Parathyroid adenoma (tissue), 2 donors: ENCODE results near the gene CORO6.

Source experiments
- H2AFZ ChIP-seq: fragments of 300-600 bp; sonication (generic); one replicate; pipeline ENCODE4 v1.7.0; 2017; ENCODE audit warnings: antibody characterized with exemption, mild to moderate bottlenecking
- H3K27ac ChIP-seq: fragments of 300-600 bp; sonication (generic); one replicate; pipeline ENCODE4 v1.7.0; 2017
- H3K27me3 ChIP-seq: fragments of 300-600 bp; sonication (generic); one replicate; pipeline ENCODE4 v1.7.0; 2017; ENCODE audit warnings: low read length; ENCODE audit not compliant: control insufficient read depth, insufficient read depth
- H3K36me3 ChIP-seq: fragments of 300-600 bp; sonication (generic); one replicate; pipeline ENCODE4 v1.7.0; 2017; ENCODE audit warnings: low read length; ENCODE audit not compliant: control insufficient read depth, insufficient read depth
- H3K4me1 ChIP-seq: fragments of 300-600 bp; sonication (generic); one replicate; pipeline ENCODE4 v1.7.0; 2017; ENCODE audit warnings: control low read depth
- H3K4me2 ChIP-seq: fragments of 300-600 bp; sonication (generic); one replicate; pipeline ENCODE4 v1.7.0; 2017; ENCODE audit warnings: low read length
- H3K4me3 ChIP-seq: fragments of 300-600 bp; sonication (generic); one replicate; pipeline ENCODE4 v1.7.0; 2017; ENCODE audit warnings: low read depth, low read length
- H3K79me2 ChIP-seq: fragments of 300-600 bp; sonication (generic); one replicate; pipeline ENCODE4 v1.7.0; 2017; ENCODE audit warnings: control low read depth
- H3K9ac ChIP-seq: fragments of 300-600 bp; sonication (generic); one replicate; pipeline ENCODE4 v1.7.0; 2017; ENCODE audit warnings: mild to moderate bottlenecking
- H3K9me3 ChIP-seq: fragments of 300-600 bp; sonication (generic); one replicate; pipeline ENCODE4 v1.7.0; 2017; ENCODE audit warnings: low read length; ENCODE audit not compliant: control insufficient read depth
- TF ChIP-seq, protein P1 (sequence below): fragments of 300-600 bp; sonication (generic); IDR thresholded peaks from one replicate; pipeline ENCODE4 v1.7.0; 2017; ENCODE audit warnings: antibody characterized with exemption, mild to moderate bottlenecking
- donor health status: primary hyperparathyroidism.

CORO6 gene

DNA sequence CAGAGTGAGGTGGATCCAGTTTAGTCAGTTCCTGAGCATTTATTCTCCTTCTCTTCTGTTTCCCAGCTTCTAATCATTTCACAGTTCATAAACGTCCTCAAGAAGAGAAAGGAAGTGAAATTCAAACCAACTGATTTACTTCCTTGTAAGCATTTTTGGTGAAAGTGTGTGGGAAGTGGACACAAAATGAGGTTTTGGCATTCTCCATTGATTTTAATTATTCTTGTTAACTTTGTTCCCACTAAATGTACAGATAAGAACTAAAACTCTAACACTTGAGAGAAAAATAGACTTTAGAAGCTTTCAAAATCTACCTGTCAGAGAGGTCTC lies 42.7 kb upstream of the CORO6 start:
- no peaks in the 10 kb centered on the region for H3K36me3 ChIP-seq
- no peaks in the 10 kb centered on the region for H3K79me2 ChIP-seq
- peaks cover 13% of the 10 kb centered on the region for H3K4me1 ChIP-seq
- no peak overlapping the region for H3K9ac ChIP-seq
- no peaks in the 10 kb centered on the region for H3K9me3 ChIP-seq
- H3K4me2 ChIP-seq: no peak overlapping the region
- no peaks in the 10 kb centered on the region for H3K27me3 ChIP-seq
- H2AFZ ChIP-seq: no peak overlapping the region
- no peak overlapping the region for H3K27ac ChIP-seq
- TF ChIP-seq, protein P1, sequence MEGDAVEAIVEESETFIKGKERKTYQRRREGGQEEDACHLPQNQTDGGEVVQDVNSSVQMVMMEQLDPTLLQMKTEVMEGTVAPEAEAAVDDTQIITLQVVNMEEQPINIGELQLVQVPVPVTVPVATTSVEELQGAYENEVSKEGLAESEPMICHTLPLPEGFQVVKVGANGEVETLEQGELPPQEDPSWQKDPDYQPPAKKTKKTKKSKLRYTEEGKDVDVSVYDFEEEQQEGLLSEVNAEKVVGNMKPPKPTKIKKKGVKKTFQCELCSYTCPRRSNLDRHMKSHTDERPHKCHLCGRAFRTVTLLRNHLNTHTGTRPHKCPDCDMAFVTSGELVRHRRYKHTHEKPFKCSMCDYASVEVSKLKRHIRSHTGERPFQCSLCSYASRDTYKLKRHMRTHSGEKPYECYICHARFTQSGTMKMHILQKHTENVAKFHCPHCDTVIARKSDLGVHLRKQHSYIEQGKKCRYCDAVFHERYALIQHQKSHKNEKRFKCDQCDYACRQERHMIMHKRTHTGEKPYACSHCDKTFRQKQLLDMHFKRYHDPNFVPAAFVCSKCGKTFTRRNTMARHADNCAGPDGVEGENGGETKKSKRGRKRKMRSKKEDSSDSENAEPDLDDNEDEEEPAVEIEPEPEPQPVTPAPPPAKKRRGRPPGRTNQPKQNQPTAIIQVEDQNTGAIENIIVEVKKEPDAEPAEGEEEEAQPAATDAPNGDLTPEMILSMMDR: no peak
- no peak overlapping the region for H3K4me3 ChIP-seq

DNA sequence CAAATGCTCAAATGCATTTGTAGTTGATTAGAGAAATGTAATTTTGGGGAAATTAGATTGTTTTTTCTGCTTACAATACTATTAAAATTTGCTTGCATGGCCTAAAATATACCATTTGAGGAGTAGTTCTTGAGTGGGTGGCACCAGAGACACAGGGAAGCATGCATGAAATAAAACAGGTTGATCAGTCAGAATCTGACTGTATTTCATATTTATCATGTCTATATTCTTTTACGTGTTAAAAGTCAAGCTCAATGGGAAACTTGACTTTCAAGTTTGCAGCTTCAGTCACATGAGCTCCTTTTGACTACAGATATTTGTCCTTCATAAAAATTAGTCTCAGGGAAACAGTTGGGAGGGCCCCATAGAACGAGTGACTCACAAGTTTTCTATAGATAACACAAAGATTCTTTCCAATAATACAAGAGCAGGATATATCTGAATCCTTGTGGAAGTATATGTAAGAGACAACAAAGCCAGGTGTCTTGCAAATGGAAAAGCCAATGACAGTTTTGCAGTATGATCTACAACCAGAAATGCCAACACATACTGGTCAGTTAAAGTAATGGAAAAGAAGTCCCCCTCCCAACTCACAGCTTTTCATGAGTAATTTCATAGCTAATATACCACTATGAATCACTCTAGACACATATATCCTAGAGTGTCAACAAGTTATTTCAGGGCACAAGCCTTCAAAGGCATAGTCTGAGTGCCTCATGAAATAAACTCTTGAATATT lies 42.2 kb upstream of the CORO6 start:
- TF ChIP-seq, protein P1: no peak
- no peaks in the 10 kb centered on the region for H3K79me2 ChIP-seq
- H3K27me3 ChIP-seq: no peaks in the 10 kb centered on the region
- H3K9ac ChIP-seq: no peak overlapping the region
- H3K36me3 ChIP-seq: no peaks in the 10 kb centered on the region
- no peak overlapping the region for H3K4me2 ChIP-seq
- H3K4me1 ChIP-seq: peaks cover 13% of the 10 kb centered on the region
- no peak overlapping the region for H3K4me3 ChIP-seq
- H3K9me3 ChIP-seq: no peaks in the 10 kb centered on the region
- H2AFZ ChIP-seq: no peak overlapping the region
- H3K27ac ChIP-seq: no peak overlapping the region

DNA sequence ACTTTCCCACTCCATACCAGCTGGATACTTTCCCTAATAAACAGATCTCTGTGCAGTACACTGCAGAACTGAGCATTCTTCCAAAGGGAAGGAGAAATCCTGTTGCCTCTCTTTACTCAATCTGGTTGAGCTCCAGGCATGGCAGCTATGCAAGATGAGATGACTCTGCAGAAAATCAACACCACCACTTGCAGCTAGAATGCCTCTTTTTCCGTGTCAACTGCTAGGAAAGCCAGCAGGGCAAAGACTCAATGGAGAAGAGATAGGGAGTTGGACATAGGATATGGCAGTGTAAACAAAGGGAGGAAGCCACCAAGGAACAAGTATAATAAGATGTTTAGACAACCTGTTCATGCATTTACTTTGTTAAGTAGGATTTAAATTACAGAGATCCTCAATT lies 40.4 kb upstream of the CORO6 start:
- H3K4me3 ChIP-seq: no peak overlapping the region
- no peaks in the 10 kb centered on the region for H3K9me3 ChIP-seq
- no peak overlapping the region for H2AFZ ChIP-seq
- no peak overlapping the region for H3K27ac ChIP-seq
- H3K4me1 ChIP-seq: peaks cover 13% of the 10 kb centered on the region
- H3K27me3 ChIP-seq: no peaks in the 10 kb centered on the region
- no peaks in the 10 kb centered on the region for H3K79me2 ChIP-seq
- no peaks in the 10 kb centered on the region for H3K36me3 ChIP-seq
- H3K9ac ChIP-seq: no peak overlapping the region
- TF ChIP-seq, protein P1: no peak
- H3K4me2 ChIP-seq: peak overlapping the region; percentile 53

DNA sequence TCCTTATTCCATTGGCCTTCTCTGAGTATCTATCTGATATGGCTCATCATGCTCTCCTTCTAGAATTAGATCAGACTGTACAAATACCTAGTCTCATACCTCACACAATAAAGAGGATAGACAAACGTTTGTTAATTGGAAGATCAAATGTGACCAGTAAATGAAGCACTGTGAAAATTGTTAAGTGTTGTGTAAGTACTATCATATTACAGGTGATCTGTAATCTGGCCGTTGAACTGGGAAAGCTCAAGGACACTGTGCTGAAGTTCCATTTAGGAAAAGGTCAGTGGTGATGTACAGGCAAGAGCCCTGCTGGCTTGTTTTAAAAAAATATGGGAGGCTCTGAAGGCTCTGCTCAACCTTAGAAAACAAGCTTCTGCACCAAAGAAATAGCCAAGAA lies 38.5 kb upstream of the CORO6 start:
- no peaks in the 10 kb centered on the region for H3K27me3 ChIP-seq
- H3K9me3 ChIP-seq: no peaks in the 10 kb centered on the region
- no peak overlapping the region for H3K9ac ChIP-seq
- H3K27ac ChIP-seq: no peak overlapping the region
- H3K36me3 ChIP-seq: no peaks in the 10 kb centered on the region
- H3K79me2 ChIP-seq: no peaks in the 10 kb centered on the region
- no peak overlapping the region for H2AFZ ChIP-seq
- TF ChIP-seq, protein P1: no peak
- H3K4me3 ChIP-seq: no peak overlapping the region
- H3K4me1 ChIP-seq: peaks cover 13% of the 10 kb centered on the region
- no peak overlapping the region for H3K4me2 ChIP-seq

DNA sequence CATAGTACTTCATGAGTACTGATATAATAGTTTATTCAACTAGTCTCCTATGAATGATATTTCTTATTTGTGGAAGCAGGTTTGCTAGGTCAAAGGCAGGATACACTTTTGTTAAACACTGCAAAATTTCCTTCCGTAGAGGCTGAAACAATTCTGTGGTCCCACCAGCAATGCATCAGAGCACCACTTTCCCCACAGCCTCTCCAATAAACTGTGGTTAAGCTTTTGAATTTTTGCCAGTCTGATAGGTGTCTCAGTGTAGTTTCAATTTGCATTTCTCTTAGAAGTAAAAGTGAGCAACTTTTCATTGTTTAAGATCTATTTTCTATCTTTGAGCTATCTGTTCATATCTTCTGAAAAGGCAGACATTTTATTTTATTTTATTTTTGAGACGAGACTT lies 36.4 kb upstream of the CORO6 start:
- Histone ChIP-seq H2AFZ (no peak overlapping the region), H3K79me2 (no peaks in the 10 kb centered on the region), H3K27ac (no peak overlapping the region), H3K36me3 (no peaks in the 10 kb centered on the region), H3K4me2 (no peak overlapping the region), H3K4me1 (peaks cover 13% of the 10 kb centered on the region), H3K4me3 (no peak overlapping the region), H3K9ac (no peak overlapping the region), H3K9me3 (no peaks in the 10 kb centered on the region), H3K27me3 (no peaks in the 10 kb centered on the region)
- TF ChIP-seq, protein P1: no peak
